Nephron (organoid): ENCODE results near the gene RAB3GAP1.

Experiments
- H3K27ac Mint-ChIP-seq, 3 experiments: 2 replicates each; pipeline ENCODE4 v1.8.0; 2020; ENCODE audit warnings: mixed read lengths in 3 of 3, mild to moderate bottlenecking in 2 of 3, moderate library complexity in 1 of 3
- H3K27me3 Mint-ChIP-seq: 2 replicates; pipeline ENCODE4 v1.8.0; 2021; ENCODE audit warnings: low read depth, mild to moderate bottlenecking, moderate library complexity, mixed read lengths
- H3K36me3 Mint-ChIP-seq: 2 replicates; pipeline ENCODE4 v1.8.0; 2020; ENCODE audit warnings: low read depth, mixed read lengths
- H3K4me1 Mint-ChIP-seq: 2 replicates; pipeline ENCODE4 v1.8.0; 2020; ENCODE audit warnings: mixed read lengths
- H3K4me3 Mint-ChIP-seq, 3 experiments: 2 replicates each; pipeline ENCODE4 v1.8.0; 2020; ENCODE audit warnings: mild to moderate bottlenecking in 3 of 3, mixed read lengths in 3 of 3, moderate library complexity in 2 of 3
- H3K9me3 Mint-ChIP-seq: 2 replicates; pipeline ENCODE4 v1.8.0; 2020; ENCODE audit warnings: mixed read lengths
- CTCF ChIP-seq, 3 experiments: fragments of 200-600 bp; sonication (generic); IDR thresholded peaks; one replicate each; pipeline ENCODE4 v1.5.0; 2021; ENCODE audit warnings: antibody characterized with exemption in 3 of 3; ENCODE audit not compliant: unreplicated experiment in 3 of 3

RAB3GAP1 gene

GRCh38 chr2:135052042-135052876, at the start of gene RAB3GAP1:
TSS of gene RAB3GAP1 (plus strand) at chr2:135052292. CDS start at chr2:135052308, 16 bp downstream.
- no peak for TF ChIP-seq CTCF (IDR thresholded peaks at IDR 0.05; ENCODE audit: unreplicated experiment in 3 of 3)
- H3K27ac Mint-ChIP-seq, result peak within 1 kb of the TSS; percentile 97 to 100 (median 99)
- H3K4me1 Mint-ChIP-seq, result peaks cover 25% of the 10 kb centered on the region
- H3K4me3 Mint-ChIP-seq, result peak within 1 kb of the TSS; percentile 97 to 99 (median 99)
- H3K36me3 Mint-ChIP-seq, result peaks cover 9% of the 10 kb centered on the region
- H3K9me3 Mint-ChIP-seq, result no peaks in the 10 kb centered on the region
- peaks cover 4% of the 10 kb centered on the region for H3K27me3 Mint-ChIP-seq

- Mint-ChIP-seq H3K27me3 (peaks cover 23% of the 10 kb centered on the region), H3K36me3 (no peaks in the 10 kb centered on the region), H3K4me3 (no peak overlapping the region), H3K9me3 (no peaks in the 10 kb centered on the region), H3K27ac (no peak overlapping the region), H3K4me1 (no peaks in the 10 kb centered on the region)
- no peak for TF ChIP-seq CTCF (IDR thresholded peaks at IDR 0.05; ENCODE audit: unreplicated experiment in 3 of 3)
Measured at GRCh38 chr2:135002836-135003235, 49.3 kb upstream of the RAB3GAP1 start.

GRCh38 chr2:135004005-135004746, 47.9 kb upstream of the RAB3GAP1 start:
- H3K9me3 Mint-ChIP-seq, result no peaks in the 10 kb centered on the region
- peak; percentile 90 to 97 (median 91) for TF ChIP-seq CTCF (IDR thresholded peaks at IDR 0.05; ENCODE audit: unreplicated experiment in 3 of 3)
- no peaks in the 10 kb centered on the region for H3K36me3 Mint-ChIP-seq
- peaks cover 23% of the 10 kb centered on the region for H3K27me3 Mint-ChIP-seq
- no peaks in the 10 kb centered on the region for H3K4me1 Mint-ChIP-seq
- no peak overlapping the region for H3K4me3 Mint-ChIP-seq
- H3K27ac Mint-ChIP-seq, result no peak overlapping the region

GRCh38 chr2:135005753-135006152, 46.3 kb upstream of the RAB3GAP1 start:
- Mint-ChIP-seq H3K27me3 (peaks cover 20% of the 10 kb centered on the region), H3K9me3 (no peaks in the 10 kb centered on the region), H3K27ac (no peak overlapping the region), H3K36me3 (no peaks in the 10 kb centered on the region), H3K4me1 (no peaks in the 10 kb centered on the region), H3K4me3 (no peak overlapping the region)
- no peak for TF ChIP-seq CTCF (IDR thresholded peaks at IDR 0.05; ENCODE audit: unreplicated experiment in 3 of 3)

GRCh38 chr2:135009339-135009738, 42.8 kb upstream of the RAB3GAP1 start:
- Mint-ChIP-seq H3K27me3 (peaks cover 18% of the 10 kb centered on the region), H3K36me3 (no peaks in the 10 kb centered on the region), H3K9me3 (no peaks in the 10 kb centered on the region), H3K27ac (no peak overlapping the region), H3K4me1 (no peaks in the 10 kb centered on the region), H3K4me3 (no peak overlapping the region)
- no peak for TF ChIP-seq CTCF (IDR thresholded peaks at IDR 0.05; ENCODE audit: unreplicated experiment in 3 of 3)
